M059J (cell line): Measurements from ENCODE around the gene STK16. TPM values are rescaled to one million over a fixed set of nuclear protein-coding genes. Genes with fewer than 3 reads are reported as not detected.
A peak's percentile ranks its signal among the peaks of the same experiment; 100 is the strongest.
"Not testable (repeated sequence)": the region's sequence is repeated elsewhere in the genome, so short reads cannot be mapped to it uniquely, and the experiment has no call there.

ENCODE experiments used
- DNase-seq: peaks from one replicate; pipeline ENCODE4 v3.0.0-alpha.2; 2012; ENCODE audit warnings: low read depth
- total RNA-seq: library from RNA; depleted of rRNA; stranded (reverse); fragments of >200 nt; shearing (Covaris generic); gene quantifications from 2 replicates; pipeline ENCODE4 v1.2.3, GENCODE V29; 2014

The STK16 gene
- total RNA-seq, 1 experiment from 2014 or later = 33.7 TPM

DNA sequence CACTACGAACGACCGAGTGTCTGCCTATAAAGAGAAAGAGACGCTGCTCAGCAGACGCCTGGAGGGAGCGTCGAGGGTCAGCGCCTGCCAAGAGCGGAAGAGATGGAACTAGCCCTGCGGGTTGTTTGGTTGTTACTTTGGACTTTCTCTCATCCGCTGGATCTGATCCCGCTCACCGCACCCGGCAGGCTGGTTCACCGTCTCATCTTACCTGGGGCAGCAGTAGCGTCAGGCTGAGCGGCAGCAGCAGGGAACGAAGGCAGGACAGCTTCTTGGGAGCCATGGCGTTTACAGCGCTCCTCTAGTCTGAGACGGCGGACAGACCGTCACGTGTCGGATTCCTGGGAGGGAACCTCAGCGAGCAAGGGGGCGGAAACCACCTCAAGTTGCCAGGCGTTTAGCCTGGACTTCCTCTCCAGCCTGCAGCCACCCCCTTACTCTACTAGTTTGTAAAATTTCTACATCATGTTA, 2.0 kb upstream of the STK16 start:
- no peak for DNase-seq

DNA sequence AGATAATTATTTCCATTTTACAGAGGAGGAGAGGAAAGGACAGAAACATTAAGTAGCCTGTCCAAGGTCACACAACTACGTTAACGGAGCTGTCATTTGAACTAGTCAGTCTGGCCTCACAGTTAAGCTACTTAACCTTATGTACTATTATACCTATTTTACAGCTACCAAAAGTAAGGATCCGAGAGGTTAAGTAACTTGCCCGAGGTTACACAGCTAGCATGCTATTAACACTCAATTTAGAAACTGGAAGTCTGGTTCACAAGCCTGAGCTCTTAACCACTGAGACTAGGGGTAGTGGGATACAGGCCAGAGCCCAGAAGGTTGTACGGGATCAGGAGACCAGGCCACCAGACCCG, 511 bp upstream of the STK16 start:
- no peak for DNase-seq

- DNase-seq = no peak
These were observed 586 bp downstream of the STK16 start for GRCh38 chr2:219245899-219246230.

DNA sequence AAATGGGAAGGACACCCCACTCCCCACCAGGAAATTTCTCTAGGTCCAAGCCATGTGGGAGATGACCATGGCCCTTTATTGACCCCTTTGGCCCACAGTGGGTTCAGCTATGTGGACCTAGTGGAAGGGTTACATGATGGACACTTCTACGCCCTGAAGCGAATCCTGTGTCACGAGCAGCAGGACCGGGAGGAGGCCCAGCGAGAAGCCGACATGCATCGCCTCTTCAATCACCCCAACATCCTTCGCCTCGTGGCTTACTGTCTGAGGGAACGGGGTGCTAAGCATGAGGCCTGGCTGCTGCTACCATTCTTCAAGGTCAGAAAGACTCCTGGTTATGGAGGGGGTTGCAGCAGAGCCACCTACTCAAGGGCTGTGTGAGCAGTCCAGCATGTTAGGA, 1.3 kb downstream of the STK16 start:
- DNase-seq = no peak

DNA sequence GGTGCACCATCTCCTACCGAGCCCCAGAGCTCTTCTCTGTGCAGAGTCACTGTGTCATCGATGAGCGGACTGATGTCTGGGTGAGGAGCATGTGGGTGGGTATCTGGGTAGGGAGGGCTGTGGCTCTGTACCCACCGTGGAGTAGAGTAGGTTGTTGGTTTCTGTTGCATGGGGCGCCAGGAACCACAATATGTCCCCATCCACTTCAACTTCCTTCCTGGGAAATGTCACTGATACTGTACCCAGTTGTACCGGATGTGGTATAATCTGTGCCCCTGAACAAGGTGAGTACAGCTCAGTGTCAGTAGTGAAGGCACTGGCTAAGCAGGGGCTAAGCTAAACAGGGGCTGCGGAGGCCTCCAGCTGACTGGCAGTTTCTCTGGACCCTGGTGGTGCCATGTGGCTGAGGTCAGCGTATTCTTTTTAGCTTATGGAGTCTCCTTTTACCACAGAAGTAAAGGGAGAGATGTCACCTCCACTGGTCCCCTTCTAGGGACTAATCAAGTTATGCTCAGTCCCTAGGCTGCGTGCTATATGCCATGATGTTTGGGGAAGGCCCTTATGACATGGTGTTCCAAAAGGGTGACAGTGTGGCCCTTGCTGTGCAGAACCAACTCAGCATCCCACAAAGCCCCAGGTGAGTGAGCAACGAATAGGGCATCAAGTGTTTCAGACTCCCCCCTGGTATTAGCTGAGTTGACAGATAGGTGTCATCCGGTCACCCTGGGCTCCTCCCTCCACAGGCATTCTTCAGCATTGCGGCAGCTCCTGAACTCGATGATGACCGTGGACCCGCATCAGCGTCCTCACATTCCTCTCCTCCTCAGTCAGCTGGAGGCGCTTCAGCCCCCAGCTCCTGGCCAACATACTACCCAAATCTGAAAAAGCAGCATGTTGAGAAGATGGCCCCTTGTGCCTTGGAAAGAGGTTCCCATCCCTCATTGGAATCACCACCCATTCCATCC, 2.7 kb downstream of the STK16 start:
- no peak for DNase-seq

DNA sequence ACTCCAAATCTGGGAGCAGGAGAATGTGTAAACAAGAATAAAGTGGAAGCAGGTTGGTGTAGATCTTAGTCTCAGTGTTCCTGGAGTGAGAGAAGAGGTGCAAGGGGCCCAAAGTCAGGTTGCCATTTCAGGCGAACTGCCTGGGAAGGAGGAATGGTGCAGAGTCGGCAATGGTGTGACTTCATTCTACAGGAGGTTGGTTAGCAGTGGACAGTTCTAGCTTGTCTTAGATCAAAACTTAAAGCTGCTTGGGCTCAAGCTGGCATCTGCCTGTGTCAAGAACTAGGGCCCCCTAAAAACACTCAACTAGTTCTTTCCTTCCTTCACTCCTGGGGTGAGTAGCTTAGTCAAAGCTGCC, 3.5 kb downstream of the STK16 start:
- no peak for DNase-seq

GRCh38 chr2:219249203-219249980, 4.1 kb downstream of the STK16 start:
- peak; percentile 92 for DNase-seq

DNA sequence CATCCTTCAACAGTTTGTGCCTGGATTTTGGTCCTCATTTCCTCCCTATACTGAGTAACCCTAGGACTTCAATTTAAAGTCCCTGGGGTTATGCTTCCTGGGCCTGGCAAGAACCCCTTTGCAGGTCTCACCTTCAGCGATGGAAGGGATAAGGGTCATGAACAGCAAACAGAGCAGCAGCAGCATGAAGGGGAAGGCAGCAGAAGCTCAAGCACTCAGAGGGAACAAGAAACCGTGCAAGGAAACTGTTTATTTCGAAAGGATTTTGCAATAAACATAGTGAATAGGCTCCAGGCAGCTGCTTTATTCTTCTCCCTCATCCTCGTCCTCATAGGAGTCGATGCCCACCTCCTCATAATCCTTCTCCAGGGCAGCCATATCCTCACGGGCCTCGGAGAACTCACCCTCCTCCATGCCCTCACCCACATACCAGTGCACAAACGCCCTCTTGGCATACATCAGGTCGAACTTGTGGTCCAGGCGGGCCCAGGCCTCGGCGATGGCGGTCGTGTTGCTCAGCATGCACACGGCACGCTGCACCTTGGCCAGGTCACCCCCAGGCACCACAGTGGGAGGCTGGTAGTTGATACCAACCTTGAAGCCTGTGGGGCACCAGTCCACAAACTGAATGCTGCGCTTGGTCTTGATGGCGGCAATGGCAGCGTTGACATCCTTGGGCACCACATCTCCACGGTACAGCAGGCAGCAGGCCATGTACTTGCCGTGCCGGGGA, 4.9 kb downstream of the STK16 start:
- no peak for DNase-seq

GRCh38 chr2:219251656-219252055, 6.4 kb downstream of the STK16 start:
- peak; percentile 59 for DNase-seq

- peak; percentile 32 for DNase-seq
These were observed 6.8 kb downstream of the STK16 start for GRCh38 chr2:219252084-219252483.

- no peak for DNase-seq
These were observed 7.3 kb downstream of the STK16 start for GRCh38 chr2:219252570-219252899.

DNA sequence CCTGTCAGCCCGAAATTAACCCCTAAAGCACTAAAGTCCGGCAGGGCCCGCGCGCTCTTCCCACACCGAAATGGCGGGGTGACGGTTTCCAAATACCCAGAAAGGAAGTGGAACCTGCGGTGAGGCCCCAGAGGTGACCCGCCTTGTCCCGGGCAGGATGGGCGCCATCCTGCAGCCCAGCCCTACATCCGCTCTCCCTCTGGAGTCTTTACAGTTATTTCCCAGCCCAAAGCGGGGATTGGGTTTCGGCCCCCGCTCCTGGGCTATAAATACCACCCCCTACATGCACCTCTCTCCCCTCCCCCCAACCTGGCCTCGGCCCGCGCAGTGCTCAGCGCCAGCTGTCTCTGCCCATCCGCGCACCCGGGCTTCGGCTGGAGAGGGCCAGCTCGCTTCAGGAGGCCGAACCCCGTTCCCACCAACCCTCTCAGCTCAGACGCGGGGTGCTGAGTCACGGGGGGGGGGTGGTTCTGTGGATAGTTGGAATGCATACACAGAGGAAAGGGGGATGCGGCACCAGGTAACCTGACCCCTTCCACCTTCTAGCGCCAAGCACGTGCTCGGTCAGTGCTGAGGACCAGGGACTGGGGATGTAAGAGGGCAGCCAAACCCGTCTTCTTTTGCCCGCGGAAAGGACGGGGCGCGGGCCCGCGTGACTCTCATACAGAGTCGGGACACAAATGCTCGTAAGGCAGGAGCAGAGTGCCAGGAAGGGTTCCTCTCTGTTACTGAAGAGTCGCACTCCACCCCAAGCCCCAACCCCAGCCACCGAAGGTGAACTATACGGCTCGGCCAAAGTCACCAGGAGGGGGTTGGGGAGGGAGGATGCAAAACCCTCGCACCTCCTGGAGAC, 7.8 kb downstream of the STK16 start, which contains the start of gene TUBA4B:
TUBA4B (plus strand) TSS at position 344 of the 853 bp plus-strand sequence; CDS start at position 509, 165 bp downstream.
- peak; percentile 79 for DNase-seq

- DNase-seq = peak; percentile 76
These were observed 8.7 kb downstream of the STK16 start, which contains the start of gene TUBA4A for GRCh38 chr2:219253753-219254589. TSS of gene TUBA4A (minus strand) at chr2:219253918. CDS start at chr2:219253858, 60 bp downstream.

GRCh38 chr2:219254590-219255201, 9.4 kb downstream of the STK16 start:
- DNase-seq = peak; percentile 25

DNA sequence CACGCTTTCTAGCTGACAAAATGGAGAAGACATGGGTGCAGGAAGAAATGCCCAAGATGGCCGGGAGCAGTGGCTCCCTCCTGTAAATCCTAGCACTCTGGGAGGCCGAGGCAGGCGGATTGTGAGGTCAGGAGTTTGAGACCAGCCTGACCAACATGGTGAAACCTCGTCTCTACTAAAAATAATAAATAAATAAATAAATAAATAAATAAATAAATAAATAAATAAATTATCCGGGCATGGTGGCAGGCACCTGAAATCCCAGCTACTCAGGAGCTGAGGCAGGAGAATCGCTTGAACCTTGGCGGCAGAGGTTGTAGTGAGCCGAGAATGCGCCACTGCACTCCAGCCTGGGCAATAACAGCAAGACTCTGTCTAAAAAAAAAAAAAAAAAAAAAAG, 13.7 kb downstream of the STK16 start:
- DNase-seq = not testable (repeated sequence)

- no peak for DNase-seq
These were observed 16.0 kb downstream of the STK16 start for GRCh38 chr2:219261024-219261855.

- no peak for DNase-seq
These were observed 21.0 kb downstream of the STK16 start for GRCh38 chr2:219266232-219266631.

DNA sequence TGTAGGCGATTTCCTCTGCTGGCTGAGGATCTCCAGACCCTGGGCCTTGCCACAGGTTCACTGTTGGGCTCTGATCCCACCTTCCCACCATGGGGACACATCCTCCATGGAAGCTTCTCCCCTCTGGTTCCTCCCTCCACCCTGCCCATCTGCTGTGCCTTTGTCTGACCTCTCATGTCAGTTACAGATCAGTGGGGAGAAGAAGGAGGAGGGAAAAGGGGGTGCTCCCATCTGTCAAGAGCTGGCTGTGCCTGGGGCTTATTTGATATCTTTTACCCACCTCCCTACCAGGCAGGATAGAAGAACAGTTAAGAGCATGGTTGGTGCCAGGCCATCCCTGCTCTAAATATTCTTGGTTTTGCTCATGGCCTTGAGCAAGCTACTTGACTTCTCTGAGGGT, 21.6 kb downstream of the STK16 start:
- DNase-seq = no peak

DNA sequence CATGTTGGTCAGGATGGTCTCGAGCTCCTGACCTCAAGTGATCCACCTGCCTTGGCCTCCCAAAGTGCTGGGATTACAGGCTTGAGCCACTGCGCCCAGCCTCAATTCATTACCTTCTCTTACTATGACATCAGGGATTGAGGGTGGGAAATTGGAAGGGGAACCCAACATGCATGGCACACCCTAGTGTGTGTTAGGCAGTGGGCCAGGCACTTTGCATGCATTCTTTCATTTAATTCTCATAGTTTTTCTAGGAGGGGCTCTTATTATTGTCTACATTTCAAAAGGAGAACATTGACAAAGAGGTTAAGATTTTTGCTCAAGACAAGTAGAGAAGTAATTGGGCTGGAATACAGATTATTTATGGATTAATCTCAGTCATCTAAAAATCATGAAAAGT, 23.0 kb downstream of the STK16 start:
- DNase-seq = no peak
